CD4-positive, alpha-beta T cell treated with Interferon gamma for 1 hour (primary cell): ENCODE measurements around the gene CACNA2D2.

ENCODE experiments used
- DNase-seq: peaks from one replicate; pipeline ENCODE4 v3.0.0-alpha.2; 2020

CACNA2D2 gene

DNA sequence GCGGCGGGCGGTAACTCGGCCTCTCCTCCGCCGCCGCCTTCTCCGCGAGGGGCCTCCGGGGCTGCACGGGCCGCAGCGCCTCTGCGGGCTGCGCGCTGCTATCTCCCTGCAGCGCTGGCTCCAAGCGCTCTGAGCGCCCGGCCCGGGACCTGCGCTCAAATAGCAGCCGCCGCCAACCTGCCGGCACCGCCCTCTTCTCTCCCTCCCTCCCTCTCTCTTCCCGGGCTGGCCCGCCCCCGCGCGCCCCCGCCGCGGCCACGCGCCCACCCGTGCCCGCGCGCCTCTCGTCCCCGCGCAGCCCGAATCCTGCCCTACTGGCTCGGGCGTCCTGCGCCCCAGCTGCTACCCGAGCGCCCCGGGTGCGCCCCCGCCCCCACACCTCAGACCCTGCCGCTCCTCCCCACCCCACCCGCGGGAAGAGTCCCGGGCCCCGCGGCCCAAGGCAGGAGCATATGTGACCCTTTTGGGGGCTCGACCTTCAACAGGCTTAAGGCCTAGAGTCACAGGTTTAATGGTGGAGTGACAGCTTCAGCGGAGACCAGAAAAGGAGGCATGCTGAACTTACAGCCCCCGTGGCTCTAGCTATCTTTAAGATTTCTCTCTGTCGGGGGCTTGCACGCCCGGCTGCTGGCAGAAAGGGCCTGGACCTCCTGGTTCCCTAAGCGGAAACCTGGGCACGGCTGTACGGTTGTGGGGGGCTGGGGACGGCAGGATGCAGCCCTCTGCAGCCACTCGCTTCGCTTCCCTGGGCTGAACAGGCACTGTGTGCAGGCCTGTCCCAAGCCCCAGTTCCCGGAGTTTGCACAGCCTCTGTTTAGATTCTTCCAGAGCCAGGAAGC lies at the start of gene CACNA2D2:
Gene CACNA2D2, minus strand, starts transcription at position 131 of the 839 bp plus-strand sequence. CDS start 211 bp downstream, outside the sequence.
- peak; percentile 75 for DNase-seq

- DNase-seq: no peak
Measured at GRCh38 chr3:50552598-50552997, 49.2 kb upstream of the CACNA2D2 start.

DNA sequence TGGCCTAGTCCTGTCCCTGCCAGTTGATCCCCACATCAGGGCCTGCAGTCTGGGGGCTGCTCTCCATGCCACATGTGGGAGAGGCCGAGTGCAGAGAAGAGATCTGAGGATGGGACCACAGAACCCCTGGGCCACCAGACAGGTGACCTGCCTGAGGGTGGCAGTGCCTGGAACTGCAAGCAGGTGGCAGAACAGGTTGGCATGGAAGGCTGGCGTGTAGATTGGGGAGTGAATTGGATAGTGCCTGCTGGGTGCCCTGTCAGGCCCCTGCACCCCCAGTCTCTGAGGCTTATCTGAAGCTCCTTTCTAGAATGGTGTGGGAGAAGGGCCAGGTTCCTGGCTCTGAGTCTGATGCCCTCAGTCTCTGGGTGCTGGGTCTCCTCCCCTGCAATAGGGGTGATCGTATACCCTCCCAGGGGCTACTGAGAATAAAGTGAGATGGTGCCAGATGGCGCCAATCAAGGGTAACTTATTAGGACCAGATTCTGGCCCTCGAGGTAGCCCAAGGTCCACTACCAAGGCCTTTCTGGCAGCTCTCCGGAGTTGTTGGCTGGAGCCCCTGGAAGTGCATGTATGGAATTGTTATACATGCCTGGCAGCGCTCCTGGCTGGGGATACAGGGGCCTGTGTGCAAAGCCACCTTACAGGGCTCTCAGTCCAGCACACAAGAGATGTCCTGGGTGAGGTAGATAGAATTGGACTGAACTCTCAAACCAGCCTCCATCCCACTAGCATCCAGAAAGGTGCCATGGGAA lies 48.4 kb upstream of the CACNA2D2 start:
- DNase-seq: no peak

GRCh38 chr3:50551054-50551659 lies 47.7 kb upstream of the CACNA2D2 start:
- no peak for DNase-seq

DNA sequence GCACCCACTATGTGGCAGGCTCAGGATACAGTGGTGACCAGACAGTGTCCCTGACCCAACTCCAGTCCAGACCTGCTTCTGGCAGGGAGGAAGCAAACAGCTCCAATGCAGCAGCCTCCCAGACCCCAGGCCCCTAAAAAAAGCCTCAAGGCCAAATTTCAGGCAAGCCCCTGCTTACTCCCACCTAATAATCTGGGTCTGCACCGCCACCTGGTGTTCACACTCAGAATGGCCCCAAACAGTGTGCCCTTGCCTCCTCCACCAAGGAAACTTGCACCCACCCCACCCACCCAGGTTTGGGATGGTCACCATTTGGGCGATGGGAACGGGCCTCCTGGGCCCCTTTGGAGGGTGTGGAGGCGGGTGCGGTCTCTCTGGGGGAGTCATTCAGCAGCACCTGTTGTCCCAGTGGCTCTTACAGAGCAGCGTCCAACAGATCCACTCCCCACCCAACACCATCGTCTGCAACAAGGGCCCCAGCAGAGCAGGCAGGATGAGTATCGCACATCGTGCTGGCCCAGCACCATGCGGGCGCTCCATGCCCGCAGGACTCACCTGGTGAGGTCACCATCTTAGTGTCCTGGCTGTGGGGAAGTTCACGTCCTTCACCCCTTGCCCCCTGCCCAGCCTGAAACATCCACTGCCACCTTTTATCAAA lies 46.8 kb upstream of the CACNA2D2 start:
- peak; percentile 52 for DNase-seq

- no peak for DNase-seq
Measured at GRCh38 chr3:50549226-50549625, 45.8 kb upstream of the CACNA2D2 start.

DNA sequence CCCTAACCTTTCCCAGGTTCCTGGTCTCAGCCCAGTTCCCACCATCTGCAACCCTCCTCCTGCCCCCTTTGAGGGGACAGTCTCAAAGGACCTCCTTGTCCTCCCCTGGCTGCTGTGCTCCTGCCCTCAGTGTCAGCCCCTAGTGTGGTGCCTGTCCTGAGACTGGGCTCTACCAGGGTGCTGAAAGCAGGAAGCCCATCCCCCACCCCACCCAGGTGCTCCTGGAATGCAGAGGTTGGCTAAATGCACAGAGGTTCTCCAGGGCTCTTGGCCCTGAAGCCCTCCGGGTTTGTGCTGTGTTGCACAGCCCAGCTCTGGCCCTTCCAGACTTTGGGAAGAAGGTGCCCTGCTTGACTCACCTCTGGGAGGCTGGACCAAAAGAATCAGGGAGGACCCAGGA lies 42.3 kb upstream of the CACNA2D2 start:
- DNase-seq: no peak

DNA sequence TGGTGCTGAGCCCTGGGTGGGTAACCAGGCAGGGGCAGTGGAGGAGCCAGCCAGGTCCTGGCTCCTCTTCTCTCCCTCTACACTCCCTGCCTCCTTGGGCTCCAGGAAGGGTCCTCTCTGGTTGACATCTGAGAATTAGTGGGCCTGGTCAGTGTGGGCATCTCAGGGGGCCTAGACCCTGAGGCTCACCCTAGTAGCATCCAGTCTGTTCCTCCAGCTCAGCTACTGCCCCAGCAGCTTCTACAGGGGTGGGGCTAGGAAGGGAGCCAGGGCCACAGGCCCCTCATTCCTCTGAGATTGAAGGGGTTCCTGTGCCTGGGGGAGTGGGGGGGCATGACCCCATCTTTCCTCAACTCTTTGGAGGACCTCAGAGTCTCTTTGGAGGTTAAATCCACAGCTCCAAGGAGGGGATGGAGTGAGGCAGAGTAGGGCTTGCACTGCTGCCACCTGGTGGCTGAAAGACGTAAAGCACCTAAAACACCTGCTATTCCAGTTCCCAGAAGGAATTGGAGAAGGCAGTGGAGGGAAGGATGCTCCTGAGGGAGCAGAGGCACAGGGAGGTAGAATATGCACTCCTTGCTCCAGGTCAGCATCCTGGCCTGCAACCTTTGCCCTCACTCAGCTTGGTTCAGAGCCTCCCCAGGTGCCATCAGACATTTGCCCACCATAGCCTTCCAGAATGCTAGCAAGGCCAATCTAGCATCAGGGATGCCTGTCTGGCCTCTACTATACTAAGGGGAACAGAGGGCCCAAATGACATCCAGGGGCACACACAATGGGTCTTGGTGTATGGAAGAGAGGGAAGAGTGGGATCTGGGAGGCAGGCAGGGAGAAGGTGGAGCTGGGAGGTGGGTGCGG lies 39.0 kb upstream of the CACNA2D2 start:
- DNase-seq: peak; percentile 41

DNA sequence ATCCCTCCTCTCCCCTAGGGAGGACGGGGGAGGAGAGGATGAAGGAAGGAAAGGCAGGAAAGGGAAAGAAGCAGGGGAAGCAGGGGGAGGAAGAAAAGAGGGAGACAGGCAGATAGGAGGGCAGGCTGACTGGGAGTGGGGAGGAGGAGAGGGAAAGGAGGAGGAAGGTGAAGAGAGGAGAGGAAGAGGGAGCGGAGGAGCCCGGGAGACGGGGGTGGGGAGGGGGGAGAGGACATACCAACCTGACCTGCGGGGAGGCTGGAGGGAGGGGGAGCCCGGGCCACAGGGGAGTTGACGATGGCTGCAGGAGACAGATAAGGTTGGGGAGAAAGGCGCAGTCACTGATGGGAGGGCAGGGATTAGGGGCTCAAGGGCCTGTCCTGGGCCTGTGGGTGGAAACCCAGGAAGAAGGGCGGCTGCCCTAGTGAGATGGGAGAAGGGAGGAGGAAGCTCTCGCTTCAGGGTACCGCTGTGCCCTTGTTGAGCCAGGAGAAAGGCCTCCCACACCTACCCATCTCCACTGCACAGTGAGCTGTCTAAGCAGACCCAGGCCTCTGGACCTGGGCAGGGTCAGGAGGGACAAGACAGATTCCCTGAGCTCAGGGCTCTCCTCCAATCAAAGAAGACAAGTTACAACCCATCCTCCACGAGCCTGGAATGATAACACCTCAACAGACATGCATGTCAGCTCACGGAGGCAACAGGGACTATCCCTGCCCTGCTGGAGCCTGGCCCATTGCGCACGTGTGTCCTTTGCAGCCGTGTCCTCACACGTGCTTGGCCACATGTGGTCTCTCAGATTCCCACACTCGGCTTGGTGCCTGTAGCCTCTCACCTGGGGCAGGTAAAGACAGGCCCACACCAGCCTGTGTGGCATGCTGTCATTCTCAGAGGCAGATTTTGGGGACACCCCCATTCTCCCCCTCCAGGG lies 36.2 kb upstream of the CACNA2D2 start:
- no peak for DNase-seq

DNA sequence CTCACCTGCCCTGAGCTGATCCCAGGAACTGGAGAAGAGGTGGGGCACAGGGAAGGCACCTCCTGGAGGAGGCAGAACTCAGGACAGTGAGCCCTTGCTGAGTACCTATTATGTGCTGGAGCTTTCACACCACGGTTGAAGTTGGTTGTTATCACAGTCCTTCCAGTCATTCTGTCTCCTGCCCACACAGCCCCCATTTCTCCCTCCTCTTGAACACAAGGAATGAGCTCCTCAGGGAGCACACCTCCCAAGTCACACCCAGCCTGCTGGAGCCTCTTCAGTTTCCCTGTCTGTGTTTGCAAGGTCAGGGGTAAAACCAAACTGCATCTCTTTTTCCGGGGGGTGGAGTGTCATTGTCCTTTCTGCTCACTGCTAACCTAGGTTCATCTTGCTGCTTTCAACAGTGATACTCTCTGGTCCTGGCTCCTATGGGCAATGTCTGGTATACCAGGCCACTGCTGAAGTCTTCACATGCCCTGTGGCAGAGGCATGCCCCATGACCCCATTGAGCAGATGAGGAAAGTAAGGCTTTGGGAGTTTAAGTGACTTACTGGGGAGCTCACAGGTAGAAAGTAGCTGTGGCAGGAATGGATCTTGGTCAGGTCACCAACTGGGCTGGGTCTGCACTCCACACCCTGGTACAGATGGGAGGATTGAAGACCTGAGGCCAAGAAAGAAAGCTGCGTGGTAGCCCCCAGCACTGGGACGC lies 34.1 kb upstream of the CACNA2D2 start:
- DNase-seq: no peak

DNA sequence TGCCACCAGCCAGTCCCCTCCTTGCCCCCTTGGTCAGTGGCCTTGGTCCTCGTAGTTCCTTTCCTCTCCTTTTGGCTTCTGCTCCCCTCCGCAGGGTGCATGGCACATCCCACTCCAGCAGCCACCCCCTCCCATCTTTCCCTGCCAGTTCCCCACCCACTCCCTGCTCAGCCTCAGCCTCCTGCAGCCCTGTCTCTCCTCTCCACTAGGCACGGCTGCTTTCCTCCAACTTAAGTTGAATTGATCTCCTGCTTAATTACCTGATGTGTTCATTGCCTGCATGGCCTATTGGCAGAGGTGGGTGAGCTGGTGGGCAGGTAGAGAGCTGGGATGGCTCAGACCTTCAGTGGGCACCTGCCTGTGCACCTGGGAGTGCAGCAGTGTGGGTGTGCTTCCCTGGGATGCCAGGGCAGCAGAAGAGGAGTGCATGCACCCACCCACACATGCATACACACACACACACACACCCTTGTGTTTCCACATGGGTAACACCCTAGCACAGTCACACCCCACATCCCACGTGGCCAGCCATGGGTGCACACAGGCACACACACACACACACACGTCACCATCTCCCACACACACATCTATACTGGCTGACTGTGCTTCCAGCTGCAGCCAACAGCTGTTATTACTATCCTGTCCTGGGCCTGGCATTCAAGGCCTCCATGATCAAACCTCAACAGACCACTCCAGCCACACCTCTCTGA lies 33.2 kb upstream of the CACNA2D2 start:
- no peak for DNase-seq

- DNase-seq: no peak
Measured at GRCh38 chr3:50534681-50535330, 31.4 kb upstream of the CACNA2D2 start.

GRCh38 chr3:50533807-50534461 lies 30.5 kb upstream of the CACNA2D2 start:
- no peak for DNase-seq

GRCh38 chr3:50533316-50533715 lies 29.9 kb upstream of the CACNA2D2 start:
- DNase-seq: no peak

GRCh38 chr3:50532062-50532705 lies 28.8 kb upstream of the CACNA2D2 start:
- no peak for DNase-seq

- no peak for DNase-seq
Measured at GRCh38 chr3:50531201-50531600, 27.8 kb upstream of the CACNA2D2 start.

DNA sequence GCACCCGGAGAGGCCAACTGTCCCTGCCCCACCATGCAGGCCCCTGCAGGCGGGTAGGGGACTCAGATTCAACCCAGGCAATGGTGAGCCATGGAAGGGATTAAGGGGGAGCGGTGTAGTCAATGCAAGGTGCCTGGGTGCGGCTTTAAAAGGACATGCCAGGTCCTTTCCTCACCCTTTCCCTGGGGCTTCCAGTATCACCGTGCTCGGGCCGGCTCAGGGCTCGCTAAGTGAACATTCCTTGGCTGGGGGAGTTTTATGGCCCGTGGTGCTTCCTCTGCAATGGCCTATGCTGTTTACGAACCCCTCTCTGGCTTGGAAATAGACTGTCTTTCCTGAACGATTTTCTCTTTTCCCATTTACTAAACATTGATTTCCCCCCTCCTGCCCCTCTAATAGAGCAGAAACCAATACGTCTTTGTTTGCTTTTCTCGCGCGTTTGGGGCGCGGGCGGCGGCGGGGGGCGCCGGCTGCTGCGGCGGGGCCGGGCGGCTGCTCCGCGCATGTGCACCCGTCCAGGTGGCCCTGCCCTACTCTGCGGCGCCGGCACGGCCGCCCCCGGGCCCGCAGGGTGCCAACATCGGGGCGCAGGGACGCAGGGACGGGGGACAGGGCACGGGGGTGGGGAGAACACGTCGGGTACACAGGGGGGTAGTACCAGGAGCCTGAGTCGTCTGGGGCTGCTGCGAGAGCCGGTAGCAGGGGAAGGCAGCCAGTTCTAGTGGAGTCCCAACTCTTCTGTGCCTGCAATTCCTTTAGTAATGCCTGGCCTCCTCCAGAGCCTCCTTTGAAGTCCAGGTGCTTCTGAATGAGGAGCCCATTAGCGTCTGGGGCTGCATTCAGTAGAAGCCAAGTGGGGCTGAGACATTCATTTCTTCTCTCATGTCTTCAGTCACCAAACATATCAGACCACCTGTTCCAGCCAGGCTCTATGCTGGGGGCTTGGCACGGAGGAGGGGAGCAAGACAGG lies 26.9 kb upstream of the CACNA2D2 start:
- no peak for DNase-seq
